ENCODE results near the gene ZDHHC12. TPM values are rescaled to one million over a fixed set of nuclear protein-coding genes. Genes with fewer than 3 reads are reported as not detected.

Gene ZDHHC12
- total and polyA plus RNA-seq, 2 of the 13 experiments (the other 11 are each of a cell fraction or from before 2014, with no cell fraction given), result 25.4 to 28.0 TPM

- TF ChIP-seq ZNF142 (CRISPR knock-in tag; IDR thresholded peaks at IDR 0.05), result no peak
- TF ChIP-seq JUNB (CRISPR knock-in tag; IDR thresholded peaks at IDR 0.05; ENCODE audit: borderline replicate concordance), result no peak
- no peak for TF ChIP-seq ZEB1 (IDR thresholded peaks at IDR 0.05; ENCODE audit: insufficient replicate concordance, low read depth)
- TF ChIP-seq IKZF1 (IDR thresholded peaks at IDR 0.05), result no peak
- no peak for TF ChIP-seq ZIK1 (CRISPR knock-in tag; IDR thresholded peaks at IDR 0.05; ENCODE audit: borderline replicate concordance, low read depth)
- peak; percentile 74 for TF ChIP-seq TAF15 (IDR thresholded peaks at IDR 0.05; ENCODE audit: low read depth, low read length, poor library complexity, severe bottlenecking)
- no peak for TF ChIP-seq ZNF556 (CRISPR knock-in tag; IDR thresholded peaks at IDR 0.05; ENCODE audit: borderline replicate concordance)
- TF ChIP-seq ATAD3A (CRISPR knock-in tag; IDR thresholded peaks at IDR 0.05), result no peak
- no peak for TF ChIP-seq MIER2 (CRISPR knock-in tag; IDR thresholded peaks at IDR 0.05)
- TF ChIP-seq HNF4A (CRISPR knock-in tag; IDR thresholded peaks at IDR 0.05), result 0 out of 2 replicates have a peak, but pooled peaks have one; percentile 11
- TF ChIP-seq ZNF841 (CRISPR knock-in tag; IDR thresholded peaks at IDR 0.05; ENCODE audit: borderline replicate concordance), result no peak
- peak; percentile 24 for TF ChIP-seq SNAPC4 (CRISPR knock-in tag; IDR thresholded peaks at IDR 0.05)
- no peak for TF ChIP-seq PCBP1 (IDR thresholded peaks at IDR 0.05; ENCODE audit: borderline replicate concordance, low read depth, low read length)
- no peak for TF ChIP-seq ZNF776 (CRISPR knock-in tag; IDR thresholded peaks at IDR 0.05)
- TF ChIP-seq ZNF629 (CRISPR knock-in tag; conservative IDR thresholded peaks at IDR 0.05), result peak; percentile 100
These were observed at the start of gene ZDHHC12 (continued) for GRCh38 chr9:128723866-128724743.

All from HepG2 (cell line).